ENCODE measurements around the gene KCNJ15.
A peak's percentile ranks its signal among the peaks of the same experiment; 100 is the strongest.

KCNJ15 gene

GRCh38 chr21:38299671-38300070 is 42.9 kb downstream of the KCNJ15 start:
- no peak for DNase-seq (ENCODE audit: low spot score)

DNA sequence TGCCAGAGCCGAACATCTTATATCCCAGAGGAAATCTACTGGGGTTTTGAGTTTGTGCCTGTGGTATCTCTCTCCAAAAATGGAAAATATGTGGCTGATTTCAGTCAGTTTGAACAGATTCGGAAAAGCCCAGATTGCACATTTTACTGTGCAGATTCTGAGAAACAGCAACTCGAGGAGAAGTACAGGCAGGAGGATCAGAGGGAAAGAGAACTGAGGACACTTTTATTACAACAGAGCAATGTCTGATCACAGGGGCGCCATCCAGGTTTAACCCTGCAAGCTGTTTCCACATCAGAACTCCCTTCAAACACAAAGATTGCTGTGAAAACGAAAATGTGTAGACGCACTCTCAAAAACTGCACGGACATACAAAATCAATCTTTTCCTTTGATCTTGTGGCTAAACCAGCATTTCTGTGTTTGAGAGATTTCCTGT is 43.4 kb downstream of the KCNJ15 start:
- DNase-seq (ENCODE audit: low spot score), result no peak

DNA sequence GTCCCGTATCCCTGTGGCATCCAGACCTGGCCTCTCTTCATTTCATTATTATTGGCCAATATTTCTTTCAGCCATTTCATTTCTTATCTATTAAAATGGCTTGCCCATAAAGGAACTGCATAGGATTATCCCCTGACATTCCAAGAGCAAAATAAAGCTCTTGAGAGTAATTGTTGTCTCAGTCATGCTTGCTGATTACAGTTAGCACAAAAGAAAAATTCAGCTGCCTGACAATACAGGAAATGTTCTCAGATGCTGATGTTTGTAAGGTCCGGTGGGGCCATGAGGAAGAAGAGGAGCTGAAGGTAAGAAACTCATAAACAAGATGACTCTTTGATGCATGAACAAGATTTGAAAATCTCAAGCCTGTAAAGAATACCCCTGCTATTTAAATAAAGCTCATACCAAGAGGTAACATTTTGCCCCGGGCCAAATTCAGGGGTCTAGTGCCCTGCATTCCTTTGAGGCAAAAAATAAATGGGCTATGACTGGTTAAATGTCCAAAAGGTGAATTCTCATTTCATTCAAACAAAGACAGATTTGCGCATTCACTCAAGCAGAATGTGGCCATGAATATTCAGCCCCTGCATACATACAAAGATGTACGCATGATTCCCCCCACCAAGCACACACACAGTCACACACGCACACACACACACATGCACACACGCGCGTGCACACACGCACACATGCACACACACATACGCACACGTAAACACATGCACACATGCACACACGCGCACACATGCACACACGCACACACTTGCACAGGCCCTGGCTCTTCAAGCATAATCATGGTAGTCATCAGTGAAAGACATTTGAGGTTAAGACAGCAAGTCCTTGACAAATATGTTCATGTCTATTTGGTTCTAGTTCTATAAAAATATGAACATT is 44.8 kb downstream of the KCNJ15 start:
- no peak for DNase-seq (ENCODE audit: low spot score)

DNA sequence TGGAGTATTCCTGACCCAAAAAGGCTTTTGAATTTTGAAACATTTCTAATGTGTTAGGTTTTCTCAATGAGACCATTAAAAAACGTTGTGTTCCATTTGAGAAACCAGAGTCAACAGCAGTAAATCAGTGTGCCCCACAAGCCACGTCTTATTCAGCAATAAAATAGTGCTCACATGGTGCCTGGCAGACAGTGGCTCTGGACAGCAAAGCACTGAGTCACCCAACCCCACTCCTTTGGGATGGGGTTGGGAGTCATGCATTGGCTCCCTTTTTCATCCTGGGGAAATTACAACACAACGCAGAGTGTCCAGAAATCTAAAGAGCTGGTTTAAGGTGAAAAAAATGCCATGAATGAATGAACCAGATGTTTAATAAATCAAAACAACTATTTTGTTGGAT is 46.5 kb downstream of the KCNJ15 start:
- DNase-seq (ENCODE audit: low spot score), result no peak

- peak; percentile 18 for DNase-seq (ENCODE audit: low spot score)
These were observed 49.8 kb downstream of the KCNJ15 start for GRCh38 chr21:38306433-38307141.

DNA sequence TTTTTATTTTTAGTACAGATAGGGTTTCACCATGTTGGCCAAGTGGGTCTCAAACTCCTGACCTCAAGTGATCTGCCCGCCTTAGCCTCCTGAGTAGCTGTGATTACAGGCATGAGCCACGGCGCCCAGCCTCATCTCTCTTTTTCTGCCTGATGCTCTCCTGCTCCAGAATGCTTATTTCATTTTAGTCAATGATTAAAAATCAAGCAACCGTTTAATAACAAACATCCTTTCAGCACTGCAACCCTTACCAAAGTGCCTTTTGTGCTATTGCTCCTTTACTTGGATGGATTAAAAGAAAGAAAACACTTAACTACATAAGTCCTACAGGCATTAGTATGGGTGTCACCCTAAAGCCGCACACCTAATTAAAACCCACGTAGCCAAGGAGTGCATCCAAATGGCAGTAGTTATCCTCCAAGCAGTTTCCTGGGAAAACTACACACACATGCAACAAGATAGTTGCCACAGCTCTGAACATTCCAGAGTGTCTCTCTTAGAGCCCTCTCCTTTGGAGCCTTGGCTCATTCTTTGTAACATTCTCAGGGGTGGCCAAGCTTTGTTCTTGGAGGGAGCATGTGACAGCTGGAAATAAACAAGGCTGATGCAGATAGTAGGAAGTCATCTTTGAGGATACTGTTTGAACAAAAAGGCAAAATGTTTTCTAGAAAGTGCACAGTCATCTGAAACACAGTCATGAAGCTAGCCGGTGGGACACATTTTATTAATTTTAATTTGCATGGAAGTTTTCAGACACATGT is 51.2 kb downstream of the KCNJ15 start:
- no peak for DNase-seq (ENCODE audit: low spot score)

DNA sequence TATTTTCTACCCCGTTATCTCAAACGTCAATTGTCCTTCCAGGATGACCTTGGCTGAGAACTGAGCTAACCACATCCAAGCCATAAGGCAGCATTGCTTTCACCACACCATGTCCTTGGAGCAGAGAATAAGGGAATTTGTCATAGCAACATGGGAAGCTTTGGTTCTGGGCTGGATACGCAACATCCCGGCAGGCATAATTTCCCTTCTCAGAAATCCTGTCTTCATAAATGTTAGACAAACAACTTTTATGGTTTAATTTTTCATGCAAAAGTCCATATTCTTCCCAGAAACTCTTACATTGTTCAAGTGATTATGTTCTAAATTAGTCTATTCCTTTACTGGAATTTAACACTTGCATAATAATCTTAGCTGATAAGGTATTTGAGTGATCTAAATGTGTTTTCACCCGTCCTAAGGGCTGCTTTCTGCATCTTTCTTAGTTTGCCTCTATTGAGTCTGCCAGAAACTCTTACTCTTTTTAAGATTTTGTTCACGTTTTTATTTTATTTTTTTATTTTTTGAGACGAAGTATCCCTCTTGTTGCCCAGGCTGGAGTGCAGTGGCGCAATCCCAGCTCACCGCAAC is 51.8 kb downstream of the KCNJ15 start:
- DNase-seq (ENCODE audit: low spot score), result no peak

DNA sequence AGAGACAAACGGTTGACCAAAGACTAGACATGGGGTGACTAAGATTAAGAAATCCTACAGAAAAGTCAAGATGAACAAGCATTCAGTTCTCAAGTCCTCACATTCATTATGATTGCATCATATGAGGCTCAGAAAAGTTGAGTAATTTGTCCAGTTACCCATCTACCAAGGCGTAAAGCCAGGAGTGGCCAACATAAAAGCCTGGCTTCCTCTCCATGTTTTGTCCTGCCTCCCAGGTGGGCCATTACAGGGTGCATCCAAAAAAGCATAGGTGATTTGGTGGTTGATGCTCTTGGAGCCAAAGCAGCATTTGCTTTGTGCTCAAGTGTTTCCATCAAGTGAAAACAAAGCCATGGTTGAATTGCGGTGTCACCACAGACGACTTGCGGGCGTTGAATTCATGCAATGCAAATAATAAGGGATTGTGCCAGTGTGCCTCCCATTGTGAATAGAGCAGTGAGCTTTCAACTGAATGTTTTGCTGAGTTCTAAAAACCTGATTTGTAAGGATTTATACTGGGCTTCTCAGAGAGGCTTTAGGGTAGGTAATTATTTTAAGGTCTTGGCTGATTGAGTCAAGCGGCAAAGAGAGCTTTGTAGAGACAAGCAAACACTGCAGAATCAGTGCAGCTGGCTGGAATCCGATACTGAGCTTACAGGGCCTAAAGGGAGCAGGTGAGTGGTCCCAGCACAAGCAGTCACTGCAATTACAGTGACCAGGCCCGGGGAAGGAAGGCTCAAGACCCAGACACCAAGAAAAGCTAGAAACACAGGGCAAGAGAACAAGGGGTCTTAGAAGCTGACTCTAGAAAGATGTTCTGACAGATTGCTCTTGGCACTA is 54.1 kb downstream of the KCNJ15 start:
- DNase-seq (ENCODE audit: low spot score), result no peak

GRCh38 chr21:38311765-38312164 is 55.0 kb downstream of the KCNJ15 start:
- no peak for DNase-seq (ENCODE audit: low spot score)

- no peak for DNase-seq (ENCODE audit: low spot score)
These were observed 56.0 kb downstream of the KCNJ15 start for GRCh38 chr21:38312822-38313221.

GRCh38 chr21:38314558-38314957 is 57.8 kb downstream of the KCNJ15 start:
- DNase-seq (ENCODE audit: low spot score), result no peak

- no peak for DNase-seq (ENCODE audit: low spot score)
These were observed 58.3 kb downstream of the KCNJ15 start for GRCh38 chr21:38315122-38315521.

DNA sequence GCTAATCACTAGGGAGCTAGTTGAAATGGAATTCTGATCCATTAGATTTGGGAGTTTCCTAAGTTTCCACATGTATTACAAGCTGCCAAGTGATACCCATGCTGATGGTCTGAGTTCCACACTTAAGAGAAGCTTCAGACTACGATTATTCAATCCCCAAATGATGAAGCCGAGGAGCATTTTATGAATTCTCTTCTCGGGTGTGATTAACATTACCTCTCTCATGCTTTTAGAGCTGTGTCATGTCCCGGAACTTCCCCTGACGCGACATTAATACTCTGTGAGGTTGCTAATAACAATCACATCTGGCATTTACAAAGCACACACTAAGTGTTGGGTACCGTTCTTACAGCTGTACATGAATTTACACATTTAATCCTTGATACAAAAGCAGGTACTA is 63.0 kb downstream of the KCNJ15 start:
- DNase-seq (ENCODE audit: low spot score), result no peak

DNA sequence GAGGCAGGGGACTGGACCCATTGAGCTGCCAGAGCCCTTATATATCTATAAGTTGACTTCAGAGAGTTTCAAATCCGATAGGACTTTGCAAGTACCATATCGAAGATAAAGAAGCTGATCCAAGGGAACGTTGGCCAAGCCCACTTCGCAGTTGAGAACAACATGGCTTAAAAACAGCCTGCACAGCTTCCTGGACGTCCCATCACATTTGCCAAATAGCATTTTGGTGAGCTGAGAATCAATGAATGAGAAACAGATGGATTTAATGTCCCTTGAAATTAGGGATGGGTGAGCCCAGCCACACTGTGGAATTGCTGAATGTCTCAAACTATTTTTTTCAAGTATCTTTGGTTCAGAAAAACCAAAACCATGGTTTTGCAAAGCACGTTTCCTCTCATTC is 64.8 kb downstream of the KCNJ15 start:
- no peak for DNase-seq (ENCODE audit: low spot score)

DNA sequence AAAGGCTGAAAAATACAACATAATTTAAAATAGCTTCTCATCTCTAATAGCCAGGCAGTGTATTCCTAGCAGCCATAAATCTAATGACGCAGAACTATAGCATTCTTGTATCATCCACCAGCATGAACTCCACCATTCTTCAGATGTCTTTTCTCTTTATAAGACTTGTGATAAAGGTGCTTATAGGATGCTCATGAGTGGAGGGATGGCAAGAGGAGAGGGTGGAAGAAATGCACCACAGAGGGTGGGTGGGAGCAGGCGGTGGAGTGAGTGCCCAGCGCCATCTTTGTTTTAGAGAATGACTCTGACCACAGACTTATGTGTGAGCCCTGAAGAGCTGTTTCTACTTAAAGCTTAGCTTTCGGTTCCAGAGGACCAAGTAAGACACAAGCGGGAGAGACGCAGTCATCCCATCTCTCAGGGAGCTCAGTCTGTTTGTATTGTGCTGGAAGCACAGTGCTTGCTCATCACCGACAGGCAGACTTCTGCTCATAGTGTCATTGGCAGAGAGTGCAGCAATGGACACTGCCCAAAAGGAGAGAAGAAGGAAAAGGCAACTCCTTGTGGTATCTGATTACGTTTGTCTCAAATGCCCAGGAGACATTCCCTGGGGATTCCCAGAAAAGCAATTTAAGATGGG is 65.6 kb downstream of the KCNJ15 start:
- DNase-seq (ENCODE audit: low spot score), result no peak

DNA sequence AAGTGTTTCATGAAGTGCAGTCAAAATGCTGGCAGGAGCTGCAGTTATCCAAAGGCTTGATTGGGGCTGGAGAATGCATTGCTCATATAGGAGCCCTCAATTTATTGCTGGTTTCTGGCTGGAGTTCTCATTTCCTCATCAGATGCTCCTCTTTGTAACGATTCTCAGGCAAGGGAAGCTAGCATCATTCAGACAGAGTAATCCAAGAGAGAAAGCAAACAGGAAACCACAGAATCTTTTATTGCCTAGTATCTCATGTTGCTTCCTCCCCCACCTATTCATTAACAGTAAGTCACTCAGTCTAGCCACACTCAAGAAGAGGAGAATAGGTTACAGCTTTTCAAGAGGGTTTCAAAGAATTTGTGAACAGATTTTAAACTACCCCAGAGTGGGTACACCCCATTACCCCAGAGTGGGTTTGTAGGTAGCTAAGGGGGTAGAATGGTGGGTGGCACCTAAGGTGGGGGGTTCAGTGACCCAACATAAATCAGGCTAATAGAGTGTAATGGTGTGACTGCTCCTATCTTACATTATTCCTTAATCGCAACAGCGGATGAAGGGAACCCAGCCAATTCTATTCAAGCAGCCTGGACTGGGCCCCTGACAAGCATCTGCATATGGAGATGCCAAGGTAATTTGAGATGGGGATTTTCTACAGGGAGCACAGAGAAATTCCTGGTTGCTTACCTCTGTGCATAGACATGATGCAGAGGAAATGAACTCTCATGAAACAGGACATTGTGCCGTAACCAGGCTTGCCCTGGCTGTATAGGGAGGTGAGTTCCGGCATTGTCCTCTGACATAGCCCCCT is 67.1 kb downstream of the KCNJ15 start:
- DNase-seq (ENCODE audit: low spot score), result peak; percentile 76

DNA sequence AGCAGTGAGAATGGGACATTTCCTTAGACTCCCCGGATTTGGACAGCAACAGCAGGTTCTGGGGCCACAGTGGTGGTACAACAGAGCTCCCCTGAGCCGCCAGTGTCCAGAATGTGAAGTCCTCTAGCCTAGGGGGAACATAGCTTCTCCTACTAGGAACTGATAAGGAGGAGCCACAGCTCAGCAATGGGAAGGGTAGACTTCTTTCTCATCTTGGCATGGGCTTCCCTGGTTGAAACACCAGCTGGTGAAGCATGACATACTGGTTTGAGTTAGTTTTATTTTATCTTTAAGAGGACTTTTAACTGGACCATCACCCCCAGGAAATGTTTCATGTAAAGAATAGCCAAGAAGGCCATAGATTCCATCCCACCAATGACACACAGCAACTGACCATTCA is 68.4 kb downstream of the KCNJ15 start:
- DNase-seq (ENCODE audit: low spot score), result no peak

GRCh38 chr21:38325731-38326420 is 69.1 kb downstream of the KCNJ15 start:
- no peak for DNase-seq (ENCODE audit: low spot score)

- no peak for DNase-seq (ENCODE audit: low spot score)
These were observed 69.6 kb downstream of the KCNJ15 start for GRCh38 chr21:38326429-38326828.

Measured in SW480 (cell line).